Stimulated activated CD4-positive, alpha-beta T cell treated with anti-CD3 and anti-CD28 coated beads, Interleukin-15, amount 100 ng/mL, for 1 hour (primary cell): ENCODE measurements around the gene LPAR1.
"Not testable (repeated sequence)": the region's sequence is repeated elsewhere in the genome, so short reads cannot be mapped to it uniquely, and the experiment has no call there.

Experiments
- DNase-seq, 2 donors: peaks; one replicate each; pipeline ENCODE4 v3.0.0-alpha.2; 2020; ENCODE audit warnings: low read depth in 1 of 2, low spot score in 1 of 2

LPAR1 gene

DNA sequence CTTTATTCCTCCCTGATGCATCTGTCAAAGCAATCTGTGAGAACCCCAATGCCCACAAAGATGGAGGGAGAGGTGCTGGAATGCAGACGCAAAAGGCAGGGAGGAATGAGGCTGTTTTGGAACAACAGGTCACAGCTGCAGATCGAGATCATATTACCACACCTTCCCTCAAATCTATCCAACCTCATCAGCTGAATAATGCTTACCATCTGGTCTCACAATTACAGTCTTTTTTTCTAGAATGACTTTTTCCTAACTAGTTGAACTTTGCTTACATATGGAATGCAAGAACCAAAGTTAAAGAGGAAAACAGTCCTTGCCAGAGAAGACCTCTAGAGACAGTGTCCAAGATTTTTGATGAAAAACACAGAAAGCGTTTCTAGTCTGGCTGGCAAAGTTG is 158.1 kb downstream of the LPAR1 start:
- DNase-seq: no peak

- no peak for DNase-seq
Measured at GRCh38 chr9:110877374-110877773, 160.9 kb downstream of the LPAR1 start.

DNA sequence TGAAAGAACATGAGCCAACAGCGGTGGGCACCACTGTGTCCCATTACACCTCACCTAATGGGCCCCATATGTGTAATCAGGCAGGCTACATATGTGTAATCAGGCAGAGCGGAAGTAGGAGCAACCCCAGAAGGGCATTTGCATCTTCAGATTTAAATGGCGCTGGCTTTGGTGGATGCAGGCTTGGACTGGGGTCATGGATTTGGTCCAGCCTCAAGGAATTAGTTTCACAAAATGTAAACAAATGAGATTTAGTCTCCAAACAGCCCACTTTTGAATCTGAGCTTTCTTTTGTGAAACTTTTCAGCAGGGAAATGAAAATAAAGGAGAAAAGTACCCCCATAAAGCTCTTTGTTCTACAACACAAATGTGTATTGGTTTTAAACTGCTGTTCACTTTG is 161.3 kb downstream of the LPAR1 start:
- no peak for DNase-seq

DNA sequence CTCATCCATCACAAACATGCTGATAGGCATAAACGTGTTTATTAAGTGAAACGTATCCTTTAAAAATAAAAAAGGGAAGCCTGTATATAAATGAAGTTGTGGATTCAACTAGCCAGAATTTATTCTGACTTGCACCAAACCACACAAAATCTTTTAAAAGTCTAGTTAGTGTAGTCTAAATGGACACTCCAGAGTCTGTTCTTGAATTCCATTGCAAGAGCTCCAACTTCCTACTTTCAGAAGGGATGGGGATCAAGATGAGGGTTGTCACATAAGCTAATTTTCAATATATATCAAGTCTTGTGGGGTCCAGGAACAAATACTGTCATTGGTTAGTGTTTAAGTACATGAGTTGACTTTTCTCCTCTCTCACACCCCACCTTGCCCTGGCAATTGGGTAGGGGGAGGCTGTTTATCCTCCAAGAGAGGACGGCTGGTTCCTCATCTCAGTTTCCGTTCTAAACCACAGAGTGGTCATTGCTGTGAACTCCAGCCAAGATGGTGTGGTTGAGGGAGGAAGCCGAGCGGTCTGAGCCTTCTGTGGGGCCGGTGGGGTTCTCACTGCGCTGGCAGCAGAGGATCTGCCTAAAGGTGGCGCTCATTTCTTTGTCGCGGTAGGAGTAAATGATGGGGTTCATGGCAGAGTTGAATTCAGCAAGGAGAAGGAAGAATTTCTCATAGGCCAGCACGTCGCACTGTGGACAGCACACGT is 163.2 kb downstream of the LPAR1 start:
- no peak for DNase-seq

GRCh38 chr9:110872920-110873319 is 165.3 kb downstream of the LPAR1 start:
- no peak for DNase-seq

GRCh38 chr9:110871736-110872135 is 166.5 kb downstream of the LPAR1 start:
- no peak for DNase-seq

- DNase-seq: no peak
Measured at GRCh38 chr9:110869931-110870330, 168.3 kb downstream of the LPAR1 start.

GRCh38 chr9:110864011-110864410 is 174.3 kb downstream of the LPAR1 start:
- no peak for DNase-seq

GRCh38 chr9:110861370-110862110 is 176.7 kb downstream of the LPAR1 start:
- DNase-seq: not testable (repeated sequence)

DNA sequence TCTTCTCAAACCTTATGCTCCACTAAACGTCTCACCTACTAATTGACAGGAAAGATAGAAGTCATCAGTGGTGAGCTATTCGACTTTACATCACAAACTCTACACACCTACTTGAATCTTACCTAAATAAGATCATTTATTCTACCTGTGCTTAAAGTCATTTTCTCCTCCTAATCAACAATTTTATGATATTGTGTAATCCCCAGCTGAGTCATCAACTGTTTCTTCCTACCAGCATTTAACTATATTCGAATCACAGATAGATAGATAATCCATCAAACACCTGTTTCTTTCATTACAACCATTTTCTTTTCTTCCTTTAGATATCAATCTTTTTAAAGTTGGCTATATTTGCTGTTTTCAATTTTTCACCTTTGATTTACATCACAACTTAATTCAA is 181.5 kb downstream of the LPAR1 start:
- DNase-seq: no peak

DNA sequence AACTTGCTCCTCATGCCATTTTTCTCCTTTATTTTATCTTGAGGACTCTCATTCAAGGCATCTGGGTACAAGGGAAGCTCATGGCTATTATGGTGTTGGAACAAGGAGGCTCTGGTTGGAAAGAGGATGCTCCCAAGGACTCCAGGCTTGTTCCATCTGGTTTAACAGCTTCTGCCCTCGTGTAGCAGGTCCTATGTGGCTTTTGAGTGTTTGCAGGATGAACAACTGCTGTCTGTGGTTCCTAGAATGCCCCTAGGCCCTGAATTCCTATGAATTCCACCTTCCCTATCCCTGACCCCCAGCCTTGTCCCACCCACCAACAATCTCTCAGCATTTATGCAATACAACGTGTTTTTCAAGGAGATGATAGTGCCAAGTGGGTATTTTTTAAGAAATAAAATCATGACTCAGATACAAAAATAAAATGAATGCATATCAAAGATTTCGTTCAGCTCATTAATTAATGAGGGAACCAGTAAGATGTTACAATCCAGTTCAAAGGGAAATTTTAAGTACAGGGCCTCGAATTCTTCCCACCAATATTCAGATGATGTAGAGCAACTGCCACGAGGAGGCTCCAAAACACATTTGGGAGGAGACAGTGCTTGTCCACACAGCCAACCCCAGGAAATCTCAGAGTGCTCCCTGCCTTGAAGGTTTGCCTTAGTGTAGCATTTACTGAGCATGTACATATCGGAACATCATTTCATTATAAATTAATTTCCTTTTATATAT is 187.7 kb downstream of the LPAR1 start:
- DNase-seq: no peak

GRCh38 chr9:110847671-110848070 is 190.6 kb downstream of the LPAR1 start:
- DNase-seq: no peak

GRCh38 chr9:110846215-110846614 is 192.1 kb downstream of the LPAR1 start:
- no peak for DNase-seq

DNA sequence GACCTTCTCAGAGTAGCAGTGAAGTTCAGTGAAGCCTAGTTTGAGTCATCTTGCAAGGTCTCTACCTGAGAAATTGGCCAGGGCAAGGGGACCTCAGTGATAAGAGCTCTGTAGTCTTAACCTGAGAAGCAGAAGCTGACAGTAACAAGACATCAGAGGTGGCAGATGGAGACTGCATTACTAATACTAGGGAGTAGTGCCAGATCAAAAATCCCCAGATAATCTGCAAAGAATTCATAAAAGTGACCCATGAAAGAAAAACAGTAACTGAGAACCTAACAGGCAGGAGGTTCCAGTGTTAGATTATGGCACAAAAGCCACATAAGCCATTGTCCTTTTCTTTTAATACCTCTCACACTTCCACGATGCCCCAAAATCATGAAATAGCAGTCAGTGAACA is 194.1 kb downstream of the LPAR1 start:
- DNase-seq: no peak

- DNase-seq: no peak
Measured at GRCh38 chr9:110842986-110843385, 195.3 kb downstream of the LPAR1 start.

DNA sequence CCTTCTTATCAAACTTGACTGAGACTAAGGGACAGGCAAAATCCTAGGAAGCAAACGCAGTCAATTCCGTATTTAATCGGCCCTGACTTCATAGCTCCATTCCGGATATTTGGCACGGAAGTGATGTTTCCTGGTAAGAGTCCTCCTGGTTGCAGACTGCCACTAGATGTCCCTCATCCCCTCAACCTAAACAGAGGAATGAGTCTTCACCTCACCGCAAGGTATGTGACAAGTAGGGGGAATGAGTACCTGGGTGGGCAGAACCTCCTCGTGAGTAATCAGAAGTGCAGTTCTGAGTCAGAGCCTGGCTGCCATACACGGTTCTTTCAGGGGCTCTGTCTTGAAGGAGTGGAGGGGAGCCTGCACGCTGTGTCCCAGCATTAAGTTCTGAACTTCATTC is 196.1 kb downstream of the LPAR1 start:
- DNase-seq: no peak

DNA sequence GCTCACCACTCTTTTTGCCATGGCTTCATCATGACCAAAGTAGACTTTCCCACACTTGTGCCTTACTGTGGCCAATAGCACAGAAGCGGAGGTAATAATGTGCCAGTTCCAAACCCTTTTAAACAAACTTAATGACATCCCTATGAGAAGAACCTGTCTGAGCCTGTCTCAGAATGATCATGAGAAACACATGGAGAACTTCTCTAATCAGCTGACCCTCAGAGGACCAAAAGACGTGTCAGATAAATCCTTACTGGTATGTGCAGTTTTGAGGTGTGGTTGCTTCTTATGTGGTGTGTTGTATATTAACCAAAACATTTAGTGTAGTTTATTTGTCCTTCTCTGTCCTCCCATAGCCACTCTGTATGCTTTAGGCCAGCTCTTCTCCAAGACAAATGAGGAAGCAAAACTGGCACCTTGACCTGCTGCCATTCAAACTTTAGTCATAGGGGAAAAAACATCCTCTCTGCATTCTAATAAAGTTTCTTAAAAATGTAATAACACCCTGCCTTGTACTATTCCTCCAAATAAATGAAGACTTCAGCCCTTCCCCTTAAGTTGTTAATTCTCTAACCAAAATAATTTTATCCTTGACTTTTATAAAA is 200.8 kb downstream of the LPAR1 start:
- DNase-seq: no peak

DNA sequence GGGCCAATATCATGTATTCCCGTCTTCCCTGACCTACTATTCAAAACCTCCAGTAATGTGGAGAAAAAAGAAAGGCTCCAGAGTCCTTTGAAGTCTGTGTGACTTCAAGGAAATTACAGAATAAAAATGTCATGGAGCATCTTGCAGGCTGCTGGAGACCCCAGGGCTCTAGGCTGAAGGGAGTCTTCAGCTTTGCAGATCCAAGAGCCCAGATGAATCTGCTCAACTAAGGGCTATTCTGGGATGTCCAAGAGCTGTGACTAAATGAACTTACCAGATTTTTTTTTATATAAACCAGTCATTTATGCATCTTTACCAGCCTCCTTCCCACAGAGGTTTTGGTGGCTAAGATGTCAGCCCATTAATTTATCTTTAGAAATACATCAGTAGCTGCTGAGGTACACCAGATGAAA is 202.4 kb downstream of the LPAR1 start:
- no peak for DNase-seq

DNA sequence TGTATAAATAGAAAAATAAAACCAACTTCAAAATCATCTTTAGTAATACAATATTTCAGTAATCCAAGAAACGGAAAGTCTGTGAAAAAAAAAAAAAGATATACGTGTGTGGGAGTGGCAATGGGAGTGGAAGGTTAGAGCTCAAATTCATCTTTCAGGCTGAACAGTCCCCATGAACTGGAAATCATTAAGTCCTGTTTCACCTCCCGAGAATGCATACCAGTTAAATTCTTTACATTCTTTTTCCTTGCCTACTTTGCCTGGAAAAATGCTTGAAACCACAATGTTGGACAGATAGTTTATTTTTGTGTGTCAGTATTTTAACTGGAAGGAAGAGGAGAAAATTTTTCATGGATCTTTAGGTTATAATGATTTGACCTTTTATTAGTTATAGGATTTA is 202.9 kb downstream of the LPAR1 start:
- DNase-seq: no peak

DNA sequence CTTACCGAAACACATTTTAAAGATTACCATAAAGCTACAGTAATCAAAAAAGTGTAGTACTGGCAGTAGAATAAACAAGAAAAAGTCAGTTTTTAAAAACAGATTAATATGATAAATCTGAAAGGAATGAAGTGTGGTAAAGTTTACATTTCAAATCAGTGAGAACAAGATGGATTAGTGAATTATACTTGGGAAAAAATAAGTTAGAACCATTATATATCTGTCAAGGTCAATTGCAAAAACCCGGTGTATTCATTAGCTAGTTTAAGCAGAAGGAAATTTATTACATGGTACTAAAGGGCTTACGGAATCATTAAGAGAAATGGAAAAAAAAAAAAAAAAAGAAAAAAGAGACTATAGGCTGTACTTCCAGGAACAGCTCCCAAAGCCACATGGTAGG is 205.3 kb downstream of the LPAR1 start:
- no peak for DNase-seq

GRCh38 chr9:110830495-110830894 is 207.8 kb downstream of the LPAR1 start:
- no peak for DNase-seq

- DNase-seq: no peak
Measured at GRCh38 chr9:110828264-110828663, 210.0 kb downstream of the LPAR1 start.
